IMR-90 (cell line): ENCODE measurements around the gene NFYC.

ENCODE experiments used
- CTCF ChIP-seq: conservative IDR thresholded peaks from 2 replicates; pipeline ENCODE4 v1.5.1; 2012; ENCODE audit warnings: mild to moderate bottlenecking, low read depth, low read length, improper control_type of control experiment
- MXI1 ChIP-seq: IDR thresholded peaks from 2 replicates; pipeline ENCODE4 v1.6.1; 2012; ENCODE audit warnings: low read depth, mild to moderate bottlenecking, low read length, moderate library complexity, borderline replicate concordance
- POLR2A ChIP-seq: IDR thresholded peaks from 2 replicates; pipeline ENCODE4 v1.6.1; 2012; ENCODE audit warnings: mild to moderate bottlenecking, low read depth, low read length
- RCOR1 ChIP-seq: IDR thresholded peaks from 2 replicates; pipeline ENCODE4 v1.6.1; 2012; ENCODE audit warnings: mild to moderate bottlenecking, low read length, improper control_type of control experiment; ENCODE audit not compliant: insufficient replicate concordance
- RFX5 ChIP-seq: IDR thresholded peaks from 2 replicates; pipeline ENCODE4 v1.8.0; 2012; ENCODE audit warnings: low read depth, mild to moderate bottlenecking, low read length, moderate library complexity
- TF ChIP-seq, protein P1 (sequence below): fragments of 150-350 bp; IDR thresholded peaks from 2 replicates; pipeline ENCODE4 v1.6.1; 2017; ENCODE audit warnings: mild to moderate bottlenecking, antibody characterized with exemption, low read length, low read depth
- TF ChIP-seq, protein P2 (sequence below): fragments of 150-350 bp; IDR thresholded peaks from 2 replicates; pipeline ENCODE4 v1.6.1; 2016; ENCODE audit warnings: low read depth, mild to moderate bottlenecking, low read length, moderate library complexity, borderline replicate concordance

GRCh38 chr1:40758004-40758403 is 66.5 kb downstream of the NFYC start:
- TF ChIP-seq CTCF = no peak
- TF ChIP-seq, protein P1, sequence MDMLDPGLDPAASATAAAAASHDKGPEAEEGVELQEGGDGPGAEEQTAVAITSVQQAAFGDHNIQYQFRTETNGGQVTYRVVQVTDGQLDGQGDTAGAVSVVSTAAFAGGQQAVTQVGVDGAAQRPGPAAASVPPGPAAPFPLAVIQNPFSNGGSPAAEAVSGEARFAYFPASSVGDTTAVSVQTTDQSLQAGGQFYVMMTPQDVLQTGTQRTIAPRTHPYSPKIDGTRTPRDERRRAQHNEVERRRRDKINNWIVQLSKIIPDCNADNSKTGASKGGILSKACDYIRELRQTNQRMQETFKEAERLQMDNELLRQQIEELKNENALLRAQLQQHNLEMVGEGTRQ = no peak
- no peak for TF ChIP-seq POLR2A
- no peak for TF ChIP-seq RFX5
- TF ChIP-seq, protein P2, sequence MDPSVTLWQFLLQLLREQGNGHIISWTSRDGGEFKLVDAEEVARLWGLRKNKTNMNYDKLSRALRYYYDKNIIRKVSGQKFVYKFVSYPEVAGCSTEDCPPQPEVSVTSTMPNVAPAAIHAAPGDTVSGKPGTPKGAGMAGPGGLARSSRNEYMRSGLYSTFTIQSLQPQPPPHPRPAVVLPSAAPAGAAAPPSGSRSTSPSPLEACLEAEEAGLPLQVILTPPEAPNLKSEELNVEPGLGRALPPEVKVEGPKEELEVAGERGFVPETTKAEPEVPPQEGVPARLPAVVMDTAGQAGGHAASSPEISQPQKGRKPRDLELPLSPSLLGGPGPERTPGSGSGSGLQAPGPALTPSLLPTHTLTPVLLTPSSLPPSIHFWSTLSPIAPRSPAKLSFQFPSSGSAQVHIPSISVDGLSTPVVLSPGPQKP = no peak
- no peak for TF ChIP-seq MXI1
- no peak for TF ChIP-seq RCOR1
